GM19043 (cell line): ENCODE measurements around the gene LILRA5.
"Not testable (repeated sequence)": the region's sequence is repeated elsewhere in the genome, so short reads cannot be mapped to it uniquely, and the experiment has no call there.

Experiments used
- ATAC-seq: cut with Tn5 transposase; IDR thresholded peaks from one replicate; pipeline ENCODE4 v1.9.1; 2021; ENCODE audit warnings: low read depth; ENCODE audit not compliant: unreplicated experiment

LILRA5 gene

GRCh38 chr19:54307389-54308020, 5.5 kb downstream of the LILRA5 start:
- ATAC-seq, result no peak

GRCh38 chr19:54305141-54305540, 7.8 kb downstream of the LILRA5 start:
- no peak for ATAC-seq

- ATAC-seq, result no peak
Observed at GRCh38 chr19:54302257-54302656, 10.7 kb downstream of the LILRA5 start.

- ATAC-seq, result no peak
Observed at GRCh38 chr19:54299515-54299914, 13.5 kb downstream of the LILRA5 start.

- ATAC-seq, result no peak
Observed at GRCh38 chr19:54299126-54299498, 13.9 kb downstream of the LILRA5 start.

- ATAC-seq, result no peak
Observed at GRCh38 chr19:54298357-54299125, 14.4 kb downstream of the LILRA5 start.

GRCh38 chr19:54297759-54298305, 15.1 kb downstream of the LILRA5 start:
- ATAC-seq, result no peak

GRCh38 chr19:54294539-54294938, 18.4 kb downstream of the LILRA5 start:
- ATAC-seq, result no peak

GRCh38 chr19:54289160-54289559, 23.8 kb downstream of the LILRA5 start:
- ATAC-seq, result not testable (repeated sequence)

- ATAC-seq, result no peak
Observed at GRCh38 chr19:54287456-54287855, 25.5 kb downstream of the LILRA5 start.

GRCh38 chr19:54286283-54286682, 26.7 kb downstream of the LILRA5 start:
- ATAC-seq, result not testable (repeated sequence)

- not testable (repeated sequence) for ATAC-seq
Observed at GRCh38 chr19:54285427-54286056, 27.4 kb downstream of the LILRA5 start.

GRCh38 chr19:54282686-54283470, 30.1 kb downstream of the LILRA5 start:
- no peak for ATAC-seq

GRCh38 chr19:54281729-54282075, 31.3 kb downstream of the LILRA5 start:
- not testable (repeated sequence) for ATAC-seq

- no peak for ATAC-seq
Observed at GRCh38 chr19:54281007-54281728, 31.8 kb downstream of the LILRA5 start, which contains the start of gene LILRB2. TSS of gene LILRB2 (minus strand) at chr19:54281110. CDS start at chr19:54280496, 614 bp downstream.

- not testable (repeated sequence) for ATAC-seq
Observed at GRCh38 chr19:54280441-54280840, 32.5 kb downstream of the LILRA5 start.

GRCh38 chr19:54280025-54280424, 32.9 kb downstream of the LILRA5 start:
- ATAC-seq, result not testable (repeated sequence)

GRCh38 chr19:54279406-54279962, 33.5 kb downstream of the LILRA5 start:
- no peak for ATAC-seq

- not testable (repeated sequence) for ATAC-seq
Observed at GRCh38 chr19:54278571-54279195, 34.3 kb downstream of the LILRA5 start.
